GM18517 (cell line): ENCODE measurements around the gene UMPS.

ENCODE experiments used
- ATAC-seq: cut with Tn5 transposase; IDR thresholded peaks from one replicate; pipeline ENCODE4 v1.9.1; 2021; ENCODE audit warnings: mild to moderate bottlenecking, moderate library complexity; ENCODE audit not compliant: unreplicated experiment

UMPS gene

DNA sequence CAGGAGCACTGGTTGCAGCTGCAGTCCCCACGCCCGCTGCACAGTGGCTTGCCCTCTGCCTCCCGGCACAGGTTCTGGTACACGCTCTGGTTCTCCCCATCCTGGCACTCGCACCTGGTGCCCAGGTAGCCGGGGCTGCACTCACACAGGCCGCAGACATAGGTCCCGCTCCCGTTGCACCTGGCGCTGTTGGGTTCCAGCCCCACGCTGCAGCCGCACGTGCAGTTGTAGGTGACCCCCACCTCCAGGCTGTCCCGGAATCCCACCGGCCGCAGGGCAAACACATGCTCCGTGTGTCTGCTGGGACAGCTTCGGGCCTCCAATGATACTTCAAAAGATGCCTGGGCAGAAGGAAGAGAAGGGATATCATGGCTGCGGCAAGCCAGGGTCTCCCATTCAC, 66.2 kb downstream of the UMPS start:
- ATAC-seq: no peak

DNA sequence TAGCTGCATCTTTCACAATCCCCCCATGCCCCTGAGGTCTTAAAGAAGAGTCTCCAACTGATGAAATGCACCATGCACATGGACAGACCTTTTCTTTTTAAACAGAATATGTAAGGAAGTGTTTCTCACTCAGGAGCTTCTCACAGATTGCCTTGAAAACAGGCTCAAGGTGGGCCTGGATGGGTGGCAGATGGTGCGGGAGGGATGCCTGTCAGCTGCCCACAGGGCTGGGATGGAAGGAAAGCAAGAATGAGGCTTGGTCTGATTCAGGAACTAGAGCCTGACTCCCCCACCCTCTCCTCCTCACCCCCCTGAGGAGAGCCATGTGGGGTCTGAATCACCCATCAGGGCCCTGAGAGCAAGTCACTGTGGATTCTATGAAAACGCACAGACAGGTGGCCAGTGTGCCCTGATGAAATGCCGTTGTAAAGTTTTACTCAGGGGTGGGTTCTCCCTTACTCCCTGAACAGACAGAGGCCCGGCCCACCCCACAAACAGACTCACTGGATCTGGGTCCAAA, 67.2 kb downstream of the UMPS start:
- no peak for ATAC-seq
